ENCODE results near the gene INPP4A.

DNA sequence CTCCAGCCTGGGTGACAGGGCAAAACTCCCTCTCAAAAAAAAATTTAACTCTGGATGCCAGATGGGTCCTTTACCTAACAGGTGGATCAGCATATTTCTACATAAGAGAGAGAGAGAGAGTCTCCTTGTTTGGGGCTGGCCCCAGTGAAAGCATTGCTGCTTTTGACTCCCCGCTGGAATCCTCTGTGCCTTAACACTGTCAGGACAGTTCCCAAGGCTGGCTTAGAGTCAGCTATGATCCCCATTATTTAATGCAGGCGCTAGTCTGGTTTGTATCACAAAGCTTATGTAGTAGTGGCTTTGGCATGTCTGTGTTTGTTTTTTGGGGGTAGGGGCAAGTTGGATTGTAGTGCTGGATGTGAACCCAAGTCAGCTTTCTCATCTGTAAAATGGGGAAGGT lies 9.4 kb downstream of the INPP4A start:
- TF ChIP-seq, protein P1, sequence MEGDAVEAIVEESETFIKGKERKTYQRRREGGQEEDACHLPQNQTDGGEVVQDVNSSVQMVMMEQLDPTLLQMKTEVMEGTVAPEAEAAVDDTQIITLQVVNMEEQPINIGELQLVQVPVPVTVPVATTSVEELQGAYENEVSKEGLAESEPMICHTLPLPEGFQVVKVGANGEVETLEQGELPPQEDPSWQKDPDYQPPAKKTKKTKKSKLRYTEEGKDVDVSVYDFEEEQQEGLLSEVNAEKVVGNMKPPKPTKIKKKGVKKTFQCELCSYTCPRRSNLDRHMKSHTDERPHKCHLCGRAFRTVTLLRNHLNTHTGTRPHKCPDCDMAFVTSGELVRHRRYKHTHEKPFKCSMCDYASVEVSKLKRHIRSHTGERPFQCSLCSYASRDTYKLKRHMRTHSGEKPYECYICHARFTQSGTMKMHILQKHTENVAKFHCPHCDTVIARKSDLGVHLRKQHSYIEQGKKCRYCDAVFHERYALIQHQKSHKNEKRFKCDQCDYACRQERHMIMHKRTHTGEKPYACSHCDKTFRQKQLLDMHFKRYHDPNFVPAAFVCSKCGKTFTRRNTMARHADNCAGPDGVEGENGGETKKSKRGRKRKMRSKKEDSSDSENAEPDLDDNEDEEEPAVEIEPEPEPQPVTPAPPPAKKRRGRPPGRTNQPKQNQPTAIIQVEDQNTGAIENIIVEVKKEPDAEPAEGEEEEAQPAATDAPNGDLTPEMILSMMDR (IDR thresholded peaks at IDR 0.05): no peak
- TF ChIP-seq POLR2A (IDR thresholded peaks at IDR 0.05): no peak
